ENCODE measurements around the gene TRPM2.

DNA sequence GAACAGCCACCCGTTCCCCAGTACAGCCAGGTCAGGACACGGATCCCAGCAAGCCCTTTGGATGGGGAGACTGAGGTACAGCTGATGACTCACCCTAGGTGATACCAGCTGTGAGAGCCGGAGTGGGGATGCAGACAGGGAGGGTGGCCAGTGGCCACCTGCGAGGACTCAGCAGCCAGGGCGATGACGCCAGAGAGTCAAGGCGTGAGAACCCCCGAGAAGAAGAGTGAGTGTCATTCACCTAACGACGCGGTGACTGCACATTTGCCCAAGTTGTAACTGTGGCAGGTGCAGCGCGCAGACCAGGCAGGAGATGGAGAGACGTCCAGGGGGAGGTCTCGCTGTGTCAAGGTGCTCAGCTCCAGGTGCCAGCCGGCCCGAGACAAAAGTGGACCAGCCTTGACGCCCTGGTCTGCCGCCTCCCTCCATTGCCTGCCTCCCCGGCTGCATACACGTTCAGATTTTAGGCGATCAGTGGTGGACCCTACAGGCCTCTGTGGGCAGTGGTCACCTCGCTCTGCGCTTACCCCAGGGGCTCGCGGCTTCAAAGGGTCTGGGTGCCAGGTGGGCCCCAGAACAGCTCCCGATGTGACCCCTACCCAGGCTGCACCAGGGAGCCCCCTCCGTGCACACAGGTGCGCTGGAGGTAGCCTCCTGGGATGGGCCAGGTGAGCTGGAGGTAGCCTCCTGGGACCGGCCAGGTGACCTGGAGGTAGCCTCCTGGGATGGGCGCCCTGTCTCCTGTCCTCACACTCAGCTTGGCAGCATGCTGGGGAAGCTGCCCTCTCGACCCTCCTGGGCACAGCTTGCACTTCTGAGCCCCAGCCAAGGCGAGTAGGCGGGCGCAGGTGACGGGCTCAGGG is 113.8 kb downstream of the TRPM2 start:
- TF ChIP-seq, protein P1, sequence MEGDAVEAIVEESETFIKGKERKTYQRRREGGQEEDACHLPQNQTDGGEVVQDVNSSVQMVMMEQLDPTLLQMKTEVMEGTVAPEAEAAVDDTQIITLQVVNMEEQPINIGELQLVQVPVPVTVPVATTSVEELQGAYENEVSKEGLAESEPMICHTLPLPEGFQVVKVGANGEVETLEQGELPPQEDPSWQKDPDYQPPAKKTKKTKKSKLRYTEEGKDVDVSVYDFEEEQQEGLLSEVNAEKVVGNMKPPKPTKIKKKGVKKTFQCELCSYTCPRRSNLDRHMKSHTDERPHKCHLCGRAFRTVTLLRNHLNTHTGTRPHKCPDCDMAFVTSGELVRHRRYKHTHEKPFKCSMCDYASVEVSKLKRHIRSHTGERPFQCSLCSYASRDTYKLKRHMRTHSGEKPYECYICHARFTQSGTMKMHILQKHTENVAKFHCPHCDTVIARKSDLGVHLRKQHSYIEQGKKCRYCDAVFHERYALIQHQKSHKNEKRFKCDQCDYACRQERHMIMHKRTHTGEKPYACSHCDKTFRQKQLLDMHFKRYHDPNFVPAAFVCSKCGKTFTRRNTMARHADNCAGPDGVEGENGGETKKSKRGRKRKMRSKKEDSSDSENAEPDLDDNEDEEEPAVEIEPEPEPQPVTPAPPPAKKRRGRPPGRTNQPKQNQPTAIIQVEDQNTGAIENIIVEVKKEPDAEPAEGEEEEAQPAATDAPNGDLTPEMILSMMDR (conservative IDR thresholded peaks at IDR 0.05): no peak
- no peak for TF ChIP-seq ZFX (IDR thresholded peaks at IDR 0.05)

All from C4-2B (cell line).